Progenitor cell of endocrine pancreas (in vitro differentiated cells): ENCODE data around the gene EFNB1. TPM values are rescaled to one million over a fixed set of nuclear protein-coding genes. Genes with fewer than 3 reads are reported as not detected.

Experiments
- DNase-seq: peaks from one replicate; pipeline ENCODE4 v3.0.0; 2021; ENCODE audit warnings: low spot score; ENCODE audit not compliant: unreplicated experiment
- H3K27ac Mint-ChIP-seq: 2 replicates; pipeline ENCODE4 v1.8.0; 2021; ENCODE audit warnings: mild to moderate bottlenecking, moderate library complexity, mixed read lengths
- H3K27me3 Mint-ChIP-seq: 2 replicates; pipeline ENCODE4 v1.8.0; 2021; ENCODE audit warnings: mixed read lengths
- H3K36me3 Mint-ChIP-seq: 2 replicates; pipeline ENCODE4 v1.8.0; 2022; ENCODE audit warnings: mixed read lengths; ENCODE audit not compliant: insufficient read depth
- H3K4me1 Mint-ChIP-seq: 2 replicates; pipeline ENCODE4 v1.8.0; 2021; ENCODE audit warnings: low read depth, mixed read lengths
- H3K4me3 Mint-ChIP-seq: 2 replicates; pipeline ENCODE4 v1.8.0; 2021; ENCODE audit warnings: low read depth, mild to moderate bottlenecking, moderate library complexity, mixed read lengths
- H3K9me3 Mint-ChIP-seq: 2 replicates; pipeline ENCODE4 v1.8.0; 2021; ENCODE audit warnings: low read depth, mixed read lengths
- CTCF ChIP-seq: fragments of 200-600 bp; sonication (generic); IDR thresholded peaks from one replicate; pipeline ENCODE4 v1.5.0; 2021; ENCODE audit warnings: antibody characterized with exemption, mild to moderate bottlenecking; ENCODE audit not compliant: unreplicated experiment
- total RNA-seq: library from RNA; stranded (reverse); gene quantifications from 2 replicates; pipeline ENCODE4 v1.2.1, GENCODE V29; 2021

The EFNB1 gene
- total RNA-seq, 1 donor from 2014 or later, result 16.9 TPM

GRCh38 chrX:68808686-68809357 lies 20.0 kb upstream of the EFNB1 start:
- no peak overlapping the region for H3K4me3 Mint-ChIP-seq
- no peaks in the 10 kb centered on the region for H3K27me3 Mint-ChIP-seq
- H3K36me3 Mint-ChIP-seq, result no peaks in the 10 kb centered on the region
- H3K27ac Mint-ChIP-seq, result no peak overlapping the region
- DNase-seq, result no peak
- no peaks in the 10 kb centered on the region for H3K4me1 Mint-ChIP-seq
- peak; percentile 39 for TF ChIP-seq CTCF
- H3K9me3 Mint-ChIP-seq, result peaks cover 11% of the 10 kb centered on the region

- Mint-ChIP-seq H3K4me1 (no peaks in the 10 kb centered on the region), H3K4me3 (no peak overlapping the region), H3K27ac (no peak overlapping the region), H3K27me3 (no peaks in the 10 kb centered on the region), H3K9me3 (peaks cover 8% of the 10 kb centered on the region), H3K36me3 (no peaks in the 10 kb centered on the region)
- no peak for TF ChIP-seq CTCF
- no peak for DNase-seq
Observed at GRCh38 chrX:68820476-68821110, 8.2 kb upstream of the EFNB1 start.

GRCh38 chrX:68821616-68822015 lies 7.2 kb upstream of the EFNB1 start:
- no peak for TF ChIP-seq CTCF
- Mint-ChIP-seq H3K27ac (no peak overlapping the region), H3K9me3 (peaks cover 5% of the 10 kb centered on the region), H3K36me3 (no peaks in the 10 kb centered on the region), H3K4me3 (no peak overlapping the region), H3K27me3 (no peaks in the 10 kb centered on the region), H3K4me1 (peaks cover 2% of the 10 kb centered on the region)
- no peak for DNase-seq

DNA sequence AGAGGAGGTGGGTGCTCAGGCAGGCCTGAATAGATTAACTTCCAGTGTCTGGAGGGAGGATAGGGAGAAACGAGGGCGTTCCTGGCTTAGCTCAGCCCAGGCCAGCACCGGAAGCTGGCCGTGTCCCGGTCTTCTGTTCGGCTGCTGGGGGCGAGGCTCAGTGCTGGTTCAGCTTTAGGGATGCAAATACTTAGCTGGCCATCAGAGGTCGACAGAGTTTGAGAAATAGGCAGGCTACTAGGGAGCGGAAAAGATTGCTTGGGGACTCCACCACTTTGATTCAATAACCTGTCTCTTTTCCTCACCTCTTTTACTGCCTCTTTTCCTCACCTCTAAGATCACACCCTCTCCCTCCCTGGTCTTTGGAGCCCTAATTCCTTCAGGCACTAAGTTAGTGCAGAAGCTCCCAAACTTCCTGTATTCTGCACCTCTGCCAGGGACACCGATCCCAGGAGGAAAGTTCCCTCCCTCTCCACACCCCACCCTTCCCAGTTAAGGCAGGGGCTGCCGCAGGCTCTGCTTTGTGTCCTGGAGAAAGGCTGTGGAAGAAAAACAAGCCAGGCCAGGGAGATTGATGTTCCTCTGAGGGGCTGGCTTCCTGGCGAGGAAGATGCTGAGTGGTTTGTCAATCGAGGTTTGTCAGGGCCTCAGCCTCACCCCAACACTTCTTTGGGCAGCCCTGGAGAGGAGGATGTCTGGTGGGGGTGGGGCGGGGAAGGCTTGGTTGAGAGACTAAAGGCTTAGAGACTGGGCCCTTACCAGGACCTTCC lies 6.0 kb upstream of the EFNB1 start:
- H3K27me3 Mint-ChIP-seq, result no peaks in the 10 kb centered on the region
- no peak for DNase-seq
- peaks cover 2% of the 10 kb centered on the region for H3K4me1 Mint-ChIP-seq
- no peak overlapping the region for H3K27ac Mint-ChIP-seq
- H3K4me3 Mint-ChIP-seq, result no peak overlapping the region
- peak; percentile 58 for TF ChIP-seq CTCF
- H3K36me3 Mint-ChIP-seq, result no peaks in the 10 kb centered on the region
- no peaks in the 10 kb centered on the region for H3K9me3 Mint-ChIP-seq

- DNase-seq, result no peak
- no peaks in the 10 kb centered on the region for H3K27me3 Mint-ChIP-seq
- H3K4me1 Mint-ChIP-seq, result peaks cover 3% of the 10 kb centered on the region
- H3K9me3 Mint-ChIP-seq, result no peaks in the 10 kb centered on the region
- H3K36me3 Mint-ChIP-seq, result no peaks in the 10 kb centered on the region
- H3K4me3 Mint-ChIP-seq, result no peak overlapping the region
- TF ChIP-seq CTCF, result peak; percentile 22
- H3K27ac Mint-ChIP-seq, result peak overlapping the region; percentile 56
Observed at GRCh38 chrX:68823413-68824151, 5.2 kb upstream of the EFNB1 start.
